Activated CD8-positive, alpha-beta T cell treated with anti-CD3 and anti-CD28 coated beads, Interleukin-2, amount 10 ng/mL, durations not matched to agents 7 days and 5 days (primary cell): ENCODE measurements around the gene ENG. TPM values are rescaled to one million over a fixed set of nuclear protein-coding genes. Genes with fewer than 3 reads are reported as not detected.

Source experiments
- ATAC-seq: fragments of 150-1000 bp; cut with Tn5 transposase; one replicate; pipeline ENCODE4 v1.10.0; 2021; ENCODE audit warnings: moderate library complexity
- CTCF ChIA-PET: fragments of 350-600 bp; sonication (Branson Sonifier 250); formaldehyde crosslinking; loops from one replicate; lab custom pipeline; 2021; ENCODE audit warnings: antibody characterized with exemption; lab: Charles Lee
- POLR2A ChIA-PET: fragments of 350-600 bp; sonication (Branson Sonifier 250); formaldehyde crosslinking; loops from one replicate; lab custom pipeline; 2021; ENCODE audit warnings: antibody characterized with exemption; lab: Charles Lee
- DNase-seq: peaks from one replicate; pipeline ENCODE4 v3.0.0-alpha.2; 2020
- H3K27ac Mint-ChIP-seq: one replicate; pipeline ENCODE4 v1.8.0; 2021; ENCODE audit warnings: mild to moderate bottlenecking, mixed read lengths
- H3K27me3 Mint-ChIP-seq: one replicate; pipeline ENCODE4 v1.8.0; 2021; ENCODE audit warnings: low read depth, mixed read lengths
- H3K36me3 Mint-ChIP-seq: one replicate; pipeline ENCODE4 v1.8.0; 2021; ENCODE audit warnings: low read depth, mixed read lengths
- H3K4me1 Mint-ChIP-seq: one replicate; pipeline ENCODE4 v1.8.0; 2021; ENCODE audit warnings: low read depth, mixed read lengths
- H3K4me3 Mint-ChIP-seq: one replicate; pipeline ENCODE4 v1.8.0; 2021; ENCODE audit warnings: mild to moderate bottlenecking, mixed read lengths
- H3K9me3 Mint-ChIP-seq: one replicate; pipeline ENCODE4 v1.8.0; 2022; ENCODE audit warnings: mixed read lengths; ENCODE audit not compliant: insufficient read depth
- total RNA-seq, 2 experiments: library from RNA; stranded (reverse); gene quantifications; one replicate each; pipeline ENCODE4 v1.2.3, GENCODE V29; 2021

Gene ENG
- total RNA-seq, 2 experiments from 2014 or later: 22.9 to 24.3 TPM

- H3K9me3 Mint-ChIP-seq: no peaks in the 10 kb centered on the region
- peaks cover 25% of the 10 kb centered on the region for H3K36me3 Mint-ChIP-seq
- CTCF ChIA-PET: interaction anchor here (2.1 kb wide), 1 partner anchor 53 kb away, joined by 8 read pairs; no protein-coding TSS in a partner anchor
- peak overlapping the region; percentile 34 for H3K27ac Mint-ChIP-seq
- H3K4me1 Mint-ChIP-seq: no peaks in the 10 kb centered on the region
- POLR2A ChIA-PET: no interaction called here
- H3K4me3 Mint-ChIP-seq: no peak overlapping the region
- H3K27me3 Mint-ChIP-seq: no peaks in the 10 kb centered on the region
- ATAC-seq (no peak), DNase-seq (no peak)
These were observed 37.7 kb downstream of the ENG start for GRCh38 chr9:127816728-127817127.

- no peak overlapping the region for H3K4me3 Mint-ChIP-seq
- H3K9me3 Mint-ChIP-seq: no peaks in the 10 kb centered on the region
- H3K36me3 Mint-ChIP-seq: peaks cover 25% of the 10 kb centered on the region
- CTCF ChIA-PET: interaction anchor here (0.7 kb wide), 1 partner anchor 53 kb away, joined by 3 read pairs; no protein-coding TSS in a partner anchor
- H3K27me3 Mint-ChIP-seq: no peaks in the 10 kb centered on the region
- POLR2A ChIA-PET: no interaction called here
- no peak overlapping the region for H3K27ac Mint-ChIP-seq
- DNase-seq (no peak), ATAC-seq (no peak)
- H3K4me1 Mint-ChIP-seq: no peaks in the 10 kb centered on the region
These were observed 38.1 kb downstream of the ENG start for GRCh38 chr9:127816362-127816725.

GRCh38 chr9:127815512-127816361 lies 38.7 kb downstream of the ENG start:
- no peak for ATAC-seq
- Mint-ChIP-seq H3K4me3 (no peak overlapping the region), H3K36me3 (peaks cover 23% of the 10 kb centered on the region)

GRCh38 chr9:127814619-127815511 lies 39.6 kb downstream of the ENG start:
- ChIA-PET CTCF (no interaction called here), POLR2A (no interaction called here)
- DNase-seq: no peak

More at GRCh38 chr9:127815512-127816361, 38.7 kb downstream of the ENG start:
- DNase-seq: no peak
- H3K4me1 Mint-ChIP-seq: no peaks in the 10 kb centered on the region
- POLR2A ChIA-PET: no interaction called here
- no peak overlapping the region for H3K27ac Mint-ChIP-seq
- CTCF ChIA-PET: interaction anchor here (0.7 kb wide), 1 partner anchor 54 kb away, joined by 3 read pairs; no protein-coding TSS in a partner anchor
- no peaks in the 10 kb centered on the region for H3K9me3 Mint-ChIP-seq
- H3K27me3 Mint-ChIP-seq: no peaks in the 10 kb centered on the region

GRCh38 chr9:127813686-127814226 lies 40.7 kb downstream of the ENG start:
- H3K4me3 Mint-ChIP-seq: no peak overlapping the region
- H3K9me3 Mint-ChIP-seq: no peaks in the 10 kb centered on the region
- POLR2A ChIA-PET: no interaction called here
- CTCF ChIA-PET: interaction anchor here (1.2 kb wide), 1 partner anchor 44 kb away, joined by 3 read pairs; no protein-coding TSS in a partner anchor
- no peak overlapping the region for H3K27ac Mint-ChIP-seq
- peaks cover 38% of the 10 kb centered on the region for H3K36me3 Mint-ChIP-seq
- no peak for ATAC-seq
- no peak for DNase-seq
- peaks cover 3% of the 10 kb centered on the region for H3K4me1 Mint-ChIP-seq
- H3K27me3 Mint-ChIP-seq: no peaks in the 10 kb centered on the region

More at GRCh38 chr9:127814619-127815511, 39.6 kb downstream of the ENG start:
- Mint-ChIP-seq H3K4me1 (no peaks in the 10 kb centered on the region), H3K9me3 (no peaks in the 10 kb centered on the region), H3K27me3 (no peaks in the 10 kb centered on the region), H3K27ac (peak overlapping the region; percentile 64), H3K36me3 (peaks cover 32% of the 10 kb centered on the region), H3K4me3 (no peak overlapping the region)
- ATAC-seq: no peak

- Mint-ChIP-seq H3K27me3 (no peaks in the 10 kb centered on the region), H3K36me3 (peaks cover 32% of the 10 kb centered on the region), H3K4me1 (peaks cover 3% of the 10 kb centered on the region), H3K9me3 (no peaks in the 10 kb centered on the region), H3K4me3 (no peak overlapping the region), H3K27ac (no peak overlapping the region)
- DNase-seq (no peak), ATAC-seq (no peak)
- ChIA-PET POLR2A (no interaction called here), CTCF (interaction anchor here (1.1 to 1.2 kb wide), 2 partner anchors 44 to 57 kb away, joined by 3 to 5 read pairs; no protein-coding TSS in a partner anchor)
These were observed 41.4 kb downstream of the ENG start for GRCh38 chr9:127812936-127813675.

GRCh38 chr9:127812011-127812410 lies 42.4 kb downstream of the ENG start:
- DNase-seq (no peak), ATAC-seq (no peak)
- Mint-ChIP-seq H3K9me3 (no peaks in the 10 kb centered on the region), H3K4me1 (peaks cover 8% of the 10 kb centered on the region), H3K36me3 (peaks cover 32% of the 10 kb centered on the region), H3K4me3 (no peak overlapping the region), H3K27me3 (no peaks in the 10 kb centered on the region), H3K27ac (no peak overlapping the region)
- ChIA-PET POLR2A (no interaction called here), CTCF (interaction anchor here (1.1 kb wide), 1 partner anchor 58 kb away, joined by 5 read pairs; no protein-coding TSS in a partner anchor)

GRCh38 chr9:127810378-127811187 lies 43.9 kb downstream of the ENG start:
- POLR2A ChIA-PET: no interaction called here
- Mint-ChIP-seq H3K27ac (no peak overlapping the region), H3K4me1 (peaks cover 15% of the 10 kb centered on the region), H3K27me3 (no peaks in the 10 kb centered on the region), H3K9me3 (no peaks in the 10 kb centered on the region), H3K4me3 (no peak overlapping the region), H3K36me3 (peaks cover 37% of the 10 kb centered on the region)
- DNase-seq (no peak), ATAC-seq (no peak)
- CTCF ChIA-PET: no interaction called here

GRCh38 chr9:127809540-127810377 lies 44.7 kb downstream of the ENG start:
- H3K4me3 Mint-ChIP-seq: no peak overlapping the region
- H3K27me3 Mint-ChIP-seq: no peaks in the 10 kb centered on the region
- no peaks in the 10 kb centered on the region for H3K9me3 Mint-ChIP-seq
- DNase-seq (no peak), ATAC-seq (no peak)
- peaks cover 38% of the 10 kb centered on the region for H3K36me3 Mint-ChIP-seq
- peaks cover 16% of the 10 kb centered on the region for H3K4me1 Mint-ChIP-seq
- CTCF ChIA-PET: interaction anchor here (1.2 to 1.9 kb wide), 3 partner anchors 60 to 111 kb away, joined by 3 to 9 read pairs (median 4); partner anchors contain the start of gene ST6GALNAC4
- POLR2A ChIA-PET: interaction anchor here (0.9 kb wide), 1 partner anchor 13 kb away, joined by 3 read pairs; no protein-coding TSS in a partner anchor
- H3K27ac Mint-ChIP-seq: no peak overlapping the region
